Embryonic facial prominence (tissue), 1 donor: ENCODE data around the gene JAZF1.
"Not testable (repeated sequence)": the region's sequence is repeated elsewhere in the genome, so short reads cannot be mapped to it uniquely, and the experiment has no call there.

Experiments
- DNase-seq: peaks from one replicate; pipeline ENCODE4 v3.0.0-alpha.2; 2016; ENCODE audit errors: extremely low spot score

The JAZF1 gene

DNA sequence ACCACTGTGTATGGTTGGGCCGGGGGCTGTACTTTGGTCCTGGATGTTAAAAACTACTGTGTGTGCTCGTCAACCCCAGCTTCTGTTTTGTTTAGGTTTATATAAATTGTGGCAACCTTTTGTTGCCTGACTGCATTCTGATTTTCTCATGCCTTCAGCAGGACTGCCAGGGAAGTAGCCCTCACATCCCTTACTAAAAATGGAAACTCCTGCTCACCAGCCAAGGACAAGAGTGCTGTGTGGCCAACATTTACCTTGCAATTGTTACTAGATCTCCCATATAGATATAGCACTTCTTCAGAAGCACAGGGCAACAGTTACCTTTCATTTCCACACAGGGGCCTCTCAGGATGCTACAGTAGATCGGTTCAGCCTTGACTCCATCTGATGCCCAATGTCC, 266.2 kb downstream of the JAZF1 start:
- DNase-seq: no peak

DNA sequence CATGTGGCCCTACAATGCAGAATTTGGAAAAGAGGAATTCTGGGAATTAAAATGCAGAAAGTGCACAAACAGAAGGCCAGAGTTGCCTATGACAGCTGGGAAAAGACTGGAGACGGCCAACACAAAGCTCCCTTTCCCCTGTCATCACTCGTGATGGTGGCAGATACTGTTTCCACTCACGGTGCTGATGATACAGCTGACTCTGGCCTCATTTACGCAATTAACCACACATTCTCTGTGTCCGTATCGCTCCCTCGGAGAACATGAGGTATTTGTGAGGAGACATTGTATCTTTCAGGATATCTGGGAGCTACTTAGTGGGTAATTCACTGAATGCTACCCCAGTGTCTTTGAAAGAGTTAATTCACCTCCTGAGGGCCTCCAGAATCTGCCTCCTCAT, 267.8 kb downstream of the JAZF1 start:
- DNase-seq: no peak

DNA sequence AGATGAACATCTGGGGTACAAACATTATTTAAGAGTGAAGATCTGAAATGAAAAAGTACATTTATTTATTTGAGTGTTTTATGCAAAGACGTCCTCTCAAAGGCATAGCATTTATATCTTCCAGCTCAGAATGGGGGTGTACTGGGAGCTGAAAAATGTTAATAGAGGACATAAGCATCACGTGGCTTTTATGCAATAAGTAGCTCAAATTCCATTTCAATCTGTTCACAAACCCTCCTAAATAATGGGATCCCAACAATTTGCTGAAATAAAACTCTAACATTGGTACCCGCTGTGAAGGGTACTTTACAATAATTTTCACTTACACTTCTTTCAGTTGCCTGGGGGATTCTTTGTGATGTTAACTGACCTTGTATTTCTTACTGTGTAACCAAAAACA, 268.7 kb downstream of the JAZF1 start:
- DNase-seq: no peak

DNA sequence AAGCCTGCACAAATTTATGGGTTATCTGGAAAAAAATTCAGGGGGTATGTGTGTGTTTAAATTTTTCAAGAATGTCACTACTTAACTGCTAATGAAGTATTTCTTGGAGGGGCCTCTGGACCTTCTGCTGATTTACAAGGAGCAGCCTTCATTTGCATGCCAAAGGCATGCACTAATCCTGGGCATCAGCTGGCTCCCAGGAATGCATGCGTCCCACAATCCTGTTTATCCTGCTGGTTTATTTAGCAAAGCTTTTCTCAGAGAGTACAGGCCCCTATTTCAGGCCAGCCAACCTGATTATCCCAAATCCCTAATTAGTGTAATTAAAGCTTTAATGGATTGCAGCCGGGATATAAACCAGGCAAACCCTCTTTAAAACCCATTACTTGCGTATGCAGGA, 270.3 kb downstream of the JAZF1 start:
- no peak for DNase-seq

DNA sequence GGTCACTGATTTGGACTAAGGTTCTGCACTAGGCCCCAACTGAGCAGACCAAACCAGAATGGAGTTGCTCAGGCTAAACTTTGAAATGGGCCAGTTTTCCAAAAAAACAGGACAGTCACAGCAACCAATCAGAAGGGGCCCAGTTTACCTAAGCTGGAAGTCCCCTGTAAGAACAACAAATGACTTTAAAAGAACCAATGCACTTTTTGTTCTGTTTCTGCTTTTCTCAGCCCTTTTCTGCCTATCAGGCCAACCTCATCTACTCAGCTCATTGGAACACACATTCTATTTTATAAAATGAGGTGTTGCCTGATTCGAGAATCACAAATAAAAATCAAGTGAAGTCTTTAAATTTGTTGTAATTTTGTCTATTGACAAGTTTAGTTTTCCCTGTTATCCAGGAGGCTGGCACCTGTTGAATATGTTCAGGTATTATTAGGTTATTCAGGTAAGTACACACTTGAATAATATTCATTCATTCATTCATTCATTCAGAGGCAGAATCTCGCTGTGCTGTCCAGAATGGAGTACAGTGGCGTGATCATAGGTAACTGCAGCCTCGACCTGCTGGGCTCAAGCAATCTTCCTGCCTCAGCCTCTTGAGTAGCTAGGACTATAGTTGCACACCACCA, 271.9 kb downstream of the JAZF1 start:
- DNase-seq: no peak

DNA sequence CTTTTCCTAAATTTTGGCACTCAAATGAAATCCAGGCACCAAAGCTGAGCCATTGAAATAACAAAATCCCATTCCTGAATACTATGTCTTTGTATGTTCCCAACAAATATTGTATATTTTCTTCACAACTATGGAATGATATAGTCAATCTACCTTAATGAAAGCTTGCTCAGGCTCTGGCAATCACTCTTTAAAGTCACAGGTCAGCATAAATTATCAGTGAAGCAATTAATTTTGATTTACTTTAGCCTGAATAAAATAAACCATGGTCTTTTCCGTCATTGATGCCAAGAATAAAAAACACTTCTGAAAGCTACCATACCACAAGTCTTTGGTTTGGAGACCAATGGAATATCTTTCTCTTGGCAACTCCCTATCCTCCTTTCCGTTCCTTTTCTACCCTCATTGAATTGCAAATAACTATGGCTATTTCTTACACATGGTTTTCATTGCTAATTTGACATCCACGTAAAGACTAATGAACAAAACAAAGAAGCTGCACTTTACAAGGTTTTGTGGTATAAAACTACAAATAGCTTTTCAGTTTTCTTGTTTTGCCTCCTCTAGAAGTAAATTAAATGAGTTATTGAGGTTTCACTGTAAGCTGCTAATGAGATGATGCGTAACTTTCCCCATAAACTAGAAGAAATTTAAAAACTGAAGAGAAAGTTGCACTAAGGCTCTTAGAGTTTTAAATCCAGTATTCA, 274.1 kb downstream of the JAZF1 start:
- no peak for DNase-seq

DNA sequence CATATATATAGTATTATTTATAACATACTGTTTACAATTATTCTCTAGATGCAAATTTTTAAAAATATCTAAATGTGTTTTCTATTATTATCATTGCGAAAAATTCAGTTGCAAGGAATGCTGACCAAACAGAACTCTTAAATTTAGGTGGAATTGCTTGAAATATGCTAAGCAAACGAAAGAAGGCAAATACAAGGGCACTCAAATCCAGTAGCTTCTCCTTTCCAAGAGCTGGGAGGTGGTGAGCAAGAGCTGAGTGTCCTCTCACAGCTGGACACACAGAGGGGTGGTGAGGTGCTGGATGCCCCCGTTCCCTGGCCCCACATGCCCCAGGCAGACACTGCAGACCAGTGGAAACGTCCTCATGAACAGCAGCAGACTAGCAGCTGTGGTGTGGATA, 274.6 kb downstream of the JAZF1 start:
- no peak for DNase-seq

DNA sequence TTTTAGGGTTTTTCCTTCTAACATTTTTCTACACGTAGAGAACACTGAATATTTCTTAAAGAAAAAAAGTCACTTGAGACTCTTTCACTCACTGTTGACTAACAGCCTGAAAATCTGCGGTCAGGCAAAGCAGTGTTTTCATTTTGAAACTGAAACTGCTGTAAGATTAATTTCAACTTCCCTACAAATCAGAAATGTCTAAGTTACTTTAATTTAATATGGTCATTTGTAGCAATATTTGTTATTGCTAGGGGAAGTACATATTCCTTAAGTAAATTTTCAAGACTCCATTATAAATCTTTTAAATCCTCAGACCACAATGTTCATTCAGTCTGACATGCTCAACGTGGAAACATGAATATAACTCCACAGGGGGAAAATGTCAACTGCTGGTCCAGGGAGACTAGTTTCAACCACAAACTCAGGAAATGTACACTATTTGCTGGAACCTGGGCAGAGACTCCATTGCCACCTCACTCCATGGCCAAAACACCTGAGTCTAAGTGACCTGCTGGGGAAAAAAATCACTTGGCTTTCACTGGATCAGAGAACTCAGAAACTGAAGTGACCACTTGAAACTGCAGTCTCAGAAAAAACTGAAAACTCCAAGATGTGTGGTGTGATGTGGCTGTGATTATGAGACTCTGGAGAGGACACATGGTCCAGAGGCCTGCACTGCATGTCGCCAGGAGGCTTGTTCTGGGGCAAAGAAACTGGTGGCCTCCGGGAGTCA, 279.4 kb downstream of the JAZF1 start:
- peak; percentile 31 for DNase-seq

DNA sequence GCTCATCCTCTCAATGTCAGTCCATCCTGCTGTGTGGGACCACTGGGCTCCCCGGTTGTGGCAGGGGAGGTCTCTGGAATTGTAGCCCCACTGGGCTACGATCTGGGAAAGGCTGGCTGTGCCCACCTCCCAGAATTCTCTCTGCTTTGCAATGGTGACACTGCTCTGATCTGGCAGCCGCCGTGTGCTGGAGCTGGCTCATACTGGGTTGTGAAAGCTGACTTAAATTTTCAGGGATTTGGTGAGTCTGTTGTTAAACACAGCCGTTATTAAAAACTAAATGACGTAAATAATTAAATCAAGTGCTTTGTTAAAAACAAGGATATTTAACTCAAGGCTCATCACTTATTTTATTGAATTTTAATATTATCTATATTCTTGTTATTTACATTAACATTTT, 280.6 kb downstream of the JAZF1 start:
- DNase-seq: no peak

DNA sequence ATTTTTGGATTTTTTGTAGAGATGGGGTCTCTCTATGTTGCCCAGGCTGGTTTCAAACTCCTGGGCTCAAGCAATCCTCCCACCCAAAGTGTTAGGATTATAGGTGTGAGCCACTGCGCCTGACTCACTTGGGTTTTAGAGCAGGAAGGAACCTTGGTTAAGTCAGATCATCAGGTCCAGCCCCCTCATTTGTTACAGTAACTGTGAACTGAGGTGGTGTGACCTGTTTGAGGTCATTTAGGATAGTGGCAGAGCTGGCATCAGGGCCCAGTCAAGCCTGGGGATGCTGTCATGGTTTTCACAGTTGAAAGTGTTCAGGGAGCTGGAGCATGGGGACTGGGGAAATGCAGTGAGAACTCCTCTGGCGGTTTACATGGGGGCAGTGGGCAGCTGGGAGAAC, 281.0 kb downstream of the JAZF1 start:
- DNase-seq: no peak

DNA sequence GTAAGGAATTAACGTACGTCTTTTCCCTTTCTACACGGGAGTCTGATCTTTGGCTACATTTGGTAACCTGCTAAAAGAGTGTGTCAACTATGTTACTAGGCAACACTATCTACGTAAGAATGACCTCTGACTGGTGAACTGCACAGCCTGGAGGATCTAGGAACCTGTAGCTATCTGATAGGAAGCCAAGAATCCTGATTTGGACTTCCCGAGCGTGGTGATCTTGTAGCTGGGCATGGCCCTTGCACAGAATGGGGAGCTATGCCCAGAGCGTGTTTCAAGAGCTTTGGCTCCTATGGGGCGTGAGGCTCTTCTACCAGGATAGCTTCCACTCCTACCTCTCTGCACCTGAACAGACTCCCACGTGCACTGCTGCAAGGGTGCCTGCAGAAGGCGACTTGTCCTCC, 283.2 kb downstream of the JAZF1 start:
- no peak for DNase-seq

DNA sequence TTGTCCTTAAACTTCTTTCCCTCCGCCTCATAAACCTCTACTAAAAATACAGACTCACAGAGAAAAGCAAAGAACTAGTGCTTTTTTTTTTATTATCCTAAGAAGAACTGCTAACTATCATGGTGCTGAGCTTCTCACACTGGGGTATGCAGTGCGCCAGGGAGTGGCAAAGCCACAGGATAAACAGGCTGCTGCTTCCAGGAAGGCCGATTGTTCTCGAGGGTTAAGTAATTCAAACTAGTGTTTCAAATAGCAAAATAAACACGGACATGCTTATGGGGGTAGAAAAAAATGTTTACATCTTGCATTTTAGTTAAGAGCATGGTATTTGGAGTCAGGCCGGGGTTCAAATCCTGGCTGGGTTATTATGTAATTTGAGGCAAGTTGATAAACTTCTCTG, 283.6 kb downstream of the JAZF1 start:
- DNase-seq: no peak

DNA sequence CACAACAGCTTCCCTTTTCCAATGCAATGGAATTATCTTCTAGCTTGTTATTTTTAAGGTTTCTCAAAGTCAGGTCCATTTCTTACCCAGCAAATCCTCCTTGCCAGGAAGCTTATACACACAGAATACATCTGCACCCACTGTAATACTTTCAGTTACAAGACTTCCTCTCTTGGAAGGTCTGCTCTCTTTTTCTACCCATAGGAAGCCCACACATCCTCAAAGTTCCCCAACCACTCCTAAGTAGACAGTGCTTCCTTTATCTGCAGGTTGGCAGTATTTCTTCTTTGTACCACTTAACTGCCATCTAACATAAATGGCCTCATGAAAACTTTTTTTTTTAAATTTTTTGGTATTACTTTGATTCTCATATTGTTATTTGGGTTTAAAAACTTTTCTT, 285.0 kb downstream of the JAZF1 start:
- no peak for DNase-seq

DNA sequence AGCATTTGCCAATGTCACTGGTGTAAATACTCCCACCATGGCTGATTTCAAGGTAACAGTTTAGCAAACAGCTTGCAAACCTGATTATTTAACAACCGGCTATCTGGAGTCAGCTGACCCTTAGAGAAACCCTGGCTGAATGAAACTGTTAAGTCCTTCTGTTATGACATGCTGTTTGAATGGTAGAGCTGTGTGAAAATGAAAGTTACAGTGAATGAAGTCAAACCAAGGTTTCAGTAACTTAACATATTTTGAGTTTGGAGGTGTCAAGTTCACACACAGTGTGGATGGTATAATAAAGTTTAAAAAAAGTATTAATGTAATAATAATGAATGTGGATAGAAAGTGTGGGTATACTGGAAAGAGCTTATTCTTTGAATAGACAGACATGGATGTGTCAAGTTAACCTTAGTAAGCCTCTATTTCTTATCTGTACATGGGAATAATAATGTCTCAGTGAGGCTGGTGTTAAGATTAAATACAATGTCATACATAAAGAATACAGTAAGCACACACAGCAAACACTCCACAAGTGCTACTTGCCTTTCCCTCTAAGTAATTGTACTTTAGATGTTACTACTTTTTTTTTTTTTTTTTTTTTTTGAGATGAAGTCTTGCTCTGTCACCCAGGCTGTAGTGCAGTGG, 290.3 kb downstream of the JAZF1 start:
- DNase-seq: no peak

DNA sequence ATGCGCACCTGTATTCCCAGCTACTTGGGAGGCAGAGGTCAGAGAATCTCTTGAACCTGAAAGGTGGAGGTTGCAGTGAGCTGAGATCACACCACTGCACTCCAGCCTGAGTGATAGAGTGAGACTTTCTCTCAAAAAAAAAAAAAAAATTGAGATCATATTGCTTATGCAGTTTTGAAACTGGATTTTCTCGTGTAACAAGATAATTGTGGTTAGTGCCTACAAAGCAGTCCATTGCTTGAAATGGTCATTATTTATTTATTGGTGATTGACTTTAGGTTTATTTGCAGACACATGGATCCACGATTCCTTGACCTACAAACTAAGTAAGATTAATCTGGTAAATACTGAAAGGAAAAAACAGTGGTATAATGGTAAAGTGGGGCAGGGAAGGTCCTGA, 290.8 kb downstream of the JAZF1 start:
- DNase-seq: no peak

DNA sequence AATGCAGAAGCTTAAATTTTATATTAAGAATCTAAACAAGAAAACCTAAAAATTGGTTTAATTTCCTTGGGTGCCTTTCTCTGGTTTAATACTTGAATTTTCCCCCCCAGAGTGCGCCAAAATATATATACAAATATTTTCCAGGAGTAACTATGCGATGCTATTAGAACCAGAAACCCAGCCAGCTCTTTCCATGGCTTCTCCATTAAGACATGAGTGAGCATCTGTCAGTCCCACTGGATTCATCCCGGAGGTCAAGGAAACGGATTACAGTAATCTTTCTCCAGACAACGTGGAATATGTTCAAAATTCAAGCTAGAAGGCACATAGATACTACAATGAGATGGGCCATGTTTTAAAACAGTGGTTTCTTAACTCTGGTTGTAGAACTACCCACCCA, 291.9 kb downstream of the JAZF1 start:
- no peak for DNase-seq

DNA sequence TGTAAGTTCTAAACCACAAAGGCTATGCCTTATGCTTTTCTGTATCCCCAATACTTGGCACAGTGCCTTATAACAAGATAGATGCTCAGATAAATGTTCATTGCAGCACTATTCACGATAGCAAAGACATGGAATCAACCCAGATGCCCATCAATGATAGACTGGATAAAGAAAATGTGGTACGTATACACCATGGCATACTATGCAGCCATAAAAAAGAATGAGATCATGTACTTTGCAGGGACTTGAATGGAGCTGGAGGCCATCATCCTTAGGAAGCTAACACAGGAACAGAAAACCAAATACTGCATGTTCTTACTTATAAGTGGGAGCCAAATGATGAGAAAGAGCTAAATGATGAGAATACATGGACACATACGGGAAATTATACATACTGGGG, 293.9 kb downstream of the JAZF1 start:
- DNase-seq: not testable (repeated sequence)

DNA sequence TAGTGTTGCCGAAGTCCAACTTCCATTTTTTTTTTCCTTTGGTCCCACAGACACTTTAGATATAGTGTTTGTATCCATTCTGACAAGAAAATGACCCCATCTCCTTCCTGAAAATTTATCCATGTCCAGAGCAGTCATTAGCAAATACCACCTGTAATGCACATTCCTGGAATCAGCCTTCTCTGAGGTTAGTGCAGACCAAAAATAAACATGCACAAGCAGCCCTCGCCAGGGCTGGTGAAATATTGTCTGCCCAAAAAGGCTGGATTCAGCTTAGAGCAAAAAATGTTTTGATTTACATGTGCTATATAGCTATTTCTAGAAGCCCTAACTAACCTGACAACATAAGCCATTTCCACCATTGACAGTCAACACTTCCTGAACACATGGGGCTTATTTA, 294.9 kb downstream of the JAZF1 start:
- no peak for DNase-seq

DNA sequence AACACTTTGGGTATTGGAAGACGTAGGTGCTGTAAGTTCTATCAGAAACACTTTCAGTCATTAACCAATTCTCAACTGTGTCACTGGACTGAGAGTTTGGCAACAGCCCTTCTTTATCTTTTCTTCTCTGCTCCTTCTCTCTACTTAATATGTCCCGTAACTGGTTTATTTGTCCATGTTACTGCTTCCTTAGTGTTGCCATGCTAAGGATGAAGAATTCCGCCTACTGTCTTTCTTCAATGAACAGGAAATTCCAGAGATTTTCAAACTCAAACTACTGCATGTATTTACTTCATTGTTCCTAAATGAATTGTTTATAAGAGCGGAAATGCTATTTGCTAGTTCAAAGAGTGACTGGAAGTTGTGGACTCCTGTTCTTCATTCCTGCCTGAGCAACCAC, 296.9 kb downstream of the JAZF1 start:
- DNase-seq: no peak

DNA sequence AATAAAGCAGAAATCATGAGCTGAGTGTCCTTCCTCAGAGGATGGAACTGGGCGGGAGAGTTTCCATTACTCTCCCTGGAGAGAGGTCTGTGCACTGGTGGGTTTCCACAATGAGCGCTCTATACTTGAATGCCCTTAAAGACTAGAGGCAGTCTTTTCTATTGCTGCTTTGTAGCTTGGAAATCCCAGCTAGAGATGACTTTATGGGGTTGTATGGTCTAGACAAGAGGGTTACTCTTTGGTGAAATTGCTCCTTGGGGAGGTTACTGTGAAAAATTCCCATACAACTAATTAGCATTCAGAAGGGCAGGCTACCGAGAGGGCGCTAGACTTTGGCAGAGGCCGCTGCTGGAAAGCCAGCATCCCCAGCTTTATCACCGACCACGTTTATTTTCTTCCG, 303.8 kb downstream of the JAZF1 start:
- no peak for DNase-seq

DNA sequence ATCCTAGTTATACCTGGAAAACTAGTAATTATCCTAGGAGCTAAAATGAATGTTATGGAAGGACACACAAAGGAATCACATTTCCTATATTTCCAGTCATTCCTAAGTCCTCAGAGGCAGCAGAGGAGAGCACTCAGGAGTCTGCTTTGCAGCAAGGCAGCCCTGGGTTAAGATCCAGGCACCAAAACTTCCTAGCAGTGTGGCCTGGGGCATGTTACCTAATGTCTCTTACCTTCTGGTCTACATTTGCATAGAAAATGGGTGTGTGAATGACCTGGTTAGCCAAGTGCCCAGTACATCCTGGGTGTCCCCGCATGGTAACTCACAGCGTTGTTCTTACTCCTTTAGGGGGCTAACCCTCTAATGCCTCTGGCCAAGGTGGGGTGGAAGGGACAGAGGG, 304.8 kb downstream of the JAZF1 start:
- DNase-seq: no peak

DNA sequence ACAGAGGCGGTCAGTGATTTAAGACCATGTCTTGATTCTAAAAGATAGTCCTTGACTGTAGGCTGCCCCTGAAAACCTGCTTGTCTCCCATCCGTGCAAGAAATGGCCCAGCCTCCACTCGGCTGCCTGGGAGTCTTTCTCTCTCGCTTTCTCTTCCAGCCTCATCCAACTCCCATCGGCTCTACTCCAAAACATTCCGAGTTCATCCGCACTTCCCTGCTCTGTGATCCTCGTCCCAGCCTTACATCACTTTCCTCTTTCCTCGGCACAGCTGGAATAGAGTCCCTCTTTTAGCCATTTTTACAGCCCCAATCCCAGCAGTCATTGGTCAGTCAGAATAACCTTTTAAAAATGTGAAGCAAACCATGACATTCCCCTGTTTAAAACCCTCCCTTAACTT, 305.5 kb downstream of the JAZF1 start:
- no peak for DNase-seq
